Spleen (tissue), 7 donors: ENCODE data around the gene SMG6.

Experiments
- POLR2A ChIP-seq, 3 donors: fragments of 450-650 bp; IDR thresholded peaks; one replicate each; pipeline ENCODE4 v1.5.1; 2017; ENCODE audit warnings: antibody characterized with exemption in 3 of 3, mild to moderate bottlenecking in 1 of 3
- POLR2AphosphoS5 ChIP-seq, 3 donors: sonication (generic); formaldehyde crosslinking; IDR thresholded peaks; one replicate each; pipeline ENCODE4 v1.5.1; 2017; ENCODE audit warnings: antibody characterized with exemption in 3 of 3
- TF ChIP-seq, protein P1 (sequence below), 11 experiments: fragments of 200-600 bp in 7 of 11; fragments of 450-650 bp in 4 of 11; sonication (generic) in 4 of 11; IDR thresholded peaks in 8 of 11; conservative IDR thresholded peaks in 3 of 11; 1 replicate in 7 of 11; 2 replicates in 4 of 11; pipeline versions ENCODE4 v1.4.0 to v1.8.0; 2016 to 2021; ENCODE audit warnings: antibody characterized with exemption in 11 of 11, inconsistent platforms in 4 of 11, mild to moderate bottlenecking in 1 of 11
- donor health status: DM: no; HTN: no; CAD: no; lungs with moderate emphysema.
- donor health status: DM: no; HTN: no; CAD: no.
- donor health status: DM: no; HTN: no; CAD: no.

DNA sequence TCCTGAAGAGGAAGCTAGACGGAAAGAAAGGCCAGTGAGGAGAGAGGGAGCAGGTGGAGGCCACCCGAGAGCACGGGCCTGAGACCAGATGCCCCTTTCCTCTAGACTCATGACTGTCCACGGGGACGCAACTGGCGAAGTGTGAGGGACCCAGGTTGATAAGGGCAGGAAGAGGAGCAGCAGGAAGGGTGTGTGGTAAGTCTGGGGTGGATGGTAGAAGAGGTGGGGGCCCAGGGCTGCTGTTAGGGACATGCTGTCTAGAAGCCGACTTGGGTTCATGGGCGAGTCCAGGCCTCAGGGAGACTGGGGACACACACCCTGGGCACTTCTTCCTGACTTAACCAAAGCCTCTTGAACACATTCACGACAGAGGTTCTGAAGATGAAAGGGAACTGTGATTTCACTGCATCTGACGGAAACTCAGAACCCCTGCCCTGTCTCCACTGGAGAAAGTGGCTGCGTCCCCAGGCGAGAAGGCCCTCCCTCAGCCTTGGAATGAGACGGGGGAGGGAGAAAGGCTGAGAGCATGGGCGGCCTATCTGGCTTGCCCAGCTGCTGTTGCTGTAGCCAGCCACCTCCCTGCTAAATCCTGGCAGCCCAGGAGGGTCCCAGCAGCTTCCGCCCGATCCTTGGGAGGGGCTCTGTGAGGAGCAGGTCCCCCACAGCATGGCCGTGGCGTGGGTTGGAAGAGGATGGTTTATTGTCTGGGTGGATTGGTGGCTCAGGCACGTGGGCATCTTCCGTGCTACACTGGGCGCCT is 242.7 kb downstream of the SMG6 start:
- TF ChIP-seq, protein P1, sequence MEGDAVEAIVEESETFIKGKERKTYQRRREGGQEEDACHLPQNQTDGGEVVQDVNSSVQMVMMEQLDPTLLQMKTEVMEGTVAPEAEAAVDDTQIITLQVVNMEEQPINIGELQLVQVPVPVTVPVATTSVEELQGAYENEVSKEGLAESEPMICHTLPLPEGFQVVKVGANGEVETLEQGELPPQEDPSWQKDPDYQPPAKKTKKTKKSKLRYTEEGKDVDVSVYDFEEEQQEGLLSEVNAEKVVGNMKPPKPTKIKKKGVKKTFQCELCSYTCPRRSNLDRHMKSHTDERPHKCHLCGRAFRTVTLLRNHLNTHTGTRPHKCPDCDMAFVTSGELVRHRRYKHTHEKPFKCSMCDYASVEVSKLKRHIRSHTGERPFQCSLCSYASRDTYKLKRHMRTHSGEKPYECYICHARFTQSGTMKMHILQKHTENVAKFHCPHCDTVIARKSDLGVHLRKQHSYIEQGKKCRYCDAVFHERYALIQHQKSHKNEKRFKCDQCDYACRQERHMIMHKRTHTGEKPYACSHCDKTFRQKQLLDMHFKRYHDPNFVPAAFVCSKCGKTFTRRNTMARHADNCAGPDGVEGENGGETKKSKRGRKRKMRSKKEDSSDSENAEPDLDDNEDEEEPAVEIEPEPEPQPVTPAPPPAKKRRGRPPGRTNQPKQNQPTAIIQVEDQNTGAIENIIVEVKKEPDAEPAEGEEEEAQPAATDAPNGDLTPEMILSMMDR (IDR thresholded peaks at IDR 0.05 in 8 of 11, conservative IDR thresholded peaks at IDR 0.05 in 3 of 11) = no peak
- peak; percentile 36 to 65 (median 57) for TF ChIP-seq POLR2AphosphoS5 (IDR thresholded peaks at IDR 0.05)
- TF ChIP-seq POLR2A (IDR thresholded peaks at IDR 0.05) = no peak
